Calu3 (cell line): ENCODE measurements around the gene IGF2BP1. TPM values are rescaled to one million over a fixed set of nuclear protein-coding genes. Genes with fewer than 3 reads are reported as not detected.

Experiments used
- BruUV-seq: library from RNA; stranded (reverse); fragments of 400-500 nt; replicated peaks from 2 replicates; lab custom pipeline; 2021; lab: Mats Ljungman, UMichigan
- CTCF ChIA-PET: fragments of 300-600 bp; sonication (Branson Sonifier 250); formaldehyde crosslinking; loops from one replicate; lab custom pipeline; 2022; ENCODE audit warnings: antibody characterized with exemption; lab: Charles Lee
- DNase-seq: peaks from one replicate; pipeline ENCODE4 v3.0.0; 2022
- H3K27ac Mint-ChIP-seq: one replicate; pipeline ENCODE4 v1.8.0; 2022; ENCODE audit warnings: mixed read lengths; ENCODE audit not compliant: unreplicated experiment
- H3K27me3 Mint-ChIP-seq: one replicate; pipeline ENCODE4 v1.8.0; 2022; ENCODE audit warnings: mixed read lengths; ENCODE audit not compliant: unreplicated experiment
- H3K36me3 Mint-ChIP-seq: one replicate; pipeline ENCODE4 v1.8.0; 2022; ENCODE audit warnings: mild to moderate bottlenecking, moderate library complexity, mixed read lengths; ENCODE audit not compliant: insufficient read depth, unreplicated experiment
- H3K4me1 Mint-ChIP-seq: one replicate; pipeline ENCODE4 v1.8.0; 2022; ENCODE audit warnings: mild to moderate bottlenecking, low read depth, mixed read lengths; ENCODE audit not compliant: unreplicated experiment
- H3K4me3 Mint-ChIP-seq: one replicate; pipeline ENCODE4 v1.8.0; 2022; ENCODE audit warnings: mild to moderate bottlenecking, low read depth, moderate library complexity, mixed read lengths; ENCODE audit not compliant: unreplicated experiment
- H3K9me3 Mint-ChIP-seq: one replicate; pipeline ENCODE4 v1.8.0; 2022; ENCODE audit warnings: low read depth, mixed read lengths; ENCODE audit not compliant: unreplicated experiment
- intact Hi-C: fragments of 100-400 bp; cut with micrococcal nuclease; formaldehyde crosslinking; loops from one replicate; pipeline ENCODE4 v1.10.0; 2022; ENCODE audit not compliant: unreplicated experiment
- total RNA-seq: library from RNA; stranded (reverse); gene quantifications from 2 replicates; pipeline ENCODE4 v1.2.3, GENCODE V29; 2022
- TF ChIP-seq, protein P1 (sequence below): fragments of 200-600 bp; IDR thresholded peaks from one replicate; pipeline ENCODE4 v1.8.0; 2022; ENCODE audit warnings: antibody characterized with exemption; ENCODE audit not compliant: unreplicated experiment

IGF2BP1 gene
- total RNA-seq, 1 experiment from 2014 or later: 17.6 TPM

DNA sequence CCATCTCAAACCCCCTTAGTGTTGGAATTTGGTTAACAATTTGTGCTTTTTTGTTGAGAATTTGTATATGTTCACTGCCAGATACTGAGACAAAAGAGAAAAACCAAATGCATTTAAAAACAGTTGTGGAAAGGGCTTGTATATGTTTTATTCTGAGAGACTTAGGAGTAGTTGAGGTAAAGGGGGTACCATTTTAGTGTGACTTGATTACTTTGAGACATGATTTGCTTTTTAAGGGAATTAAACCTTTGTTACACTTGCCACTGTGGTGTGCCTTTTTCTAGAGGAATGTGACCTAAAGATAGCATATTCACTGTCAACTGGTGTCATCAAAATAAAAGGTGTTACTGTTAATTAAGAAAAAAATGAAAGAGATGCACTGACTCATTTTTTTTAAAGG is 4.5 kb downstream of the IGF2BP1 start:
- Mint-ChIP-seq H3K4me1 (peaks cover 20% of the 10 kb centered on the region), H3K27ac (no peak overlapping the region), H3K4me3 (no peak overlapping the region), H3K36me3 (peaks cover 25% of the 10 kb centered on the region), H3K9me3 (no peaks in the 10 kb centered on the region), H3K27me3 (peaks cover 100% of the 10 kb centered on the region)
- CTCF ChIA-PET: no interaction called here
- intact Hi-C loops: no loop called here
- no TSS peak for BruUV-seq
- TF ChIP-seq, protein P1, sequence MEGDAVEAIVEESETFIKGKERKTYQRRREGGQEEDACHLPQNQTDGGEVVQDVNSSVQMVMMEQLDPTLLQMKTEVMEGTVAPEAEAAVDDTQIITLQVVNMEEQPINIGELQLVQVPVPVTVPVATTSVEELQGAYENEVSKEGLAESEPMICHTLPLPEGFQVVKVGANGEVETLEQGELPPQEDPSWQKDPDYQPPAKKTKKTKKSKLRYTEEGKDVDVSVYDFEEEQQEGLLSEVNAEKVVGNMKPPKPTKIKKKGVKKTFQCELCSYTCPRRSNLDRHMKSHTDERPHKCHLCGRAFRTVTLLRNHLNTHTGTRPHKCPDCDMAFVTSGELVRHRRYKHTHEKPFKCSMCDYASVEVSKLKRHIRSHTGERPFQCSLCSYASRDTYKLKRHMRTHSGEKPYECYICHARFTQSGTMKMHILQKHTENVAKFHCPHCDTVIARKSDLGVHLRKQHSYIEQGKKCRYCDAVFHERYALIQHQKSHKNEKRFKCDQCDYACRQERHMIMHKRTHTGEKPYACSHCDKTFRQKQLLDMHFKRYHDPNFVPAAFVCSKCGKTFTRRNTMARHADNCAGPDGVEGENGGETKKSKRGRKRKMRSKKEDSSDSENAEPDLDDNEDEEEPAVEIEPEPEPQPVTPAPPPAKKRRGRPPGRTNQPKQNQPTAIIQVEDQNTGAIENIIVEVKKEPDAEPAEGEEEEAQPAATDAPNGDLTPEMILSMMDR: no peak
- no peak for DNase-seq

DNA sequence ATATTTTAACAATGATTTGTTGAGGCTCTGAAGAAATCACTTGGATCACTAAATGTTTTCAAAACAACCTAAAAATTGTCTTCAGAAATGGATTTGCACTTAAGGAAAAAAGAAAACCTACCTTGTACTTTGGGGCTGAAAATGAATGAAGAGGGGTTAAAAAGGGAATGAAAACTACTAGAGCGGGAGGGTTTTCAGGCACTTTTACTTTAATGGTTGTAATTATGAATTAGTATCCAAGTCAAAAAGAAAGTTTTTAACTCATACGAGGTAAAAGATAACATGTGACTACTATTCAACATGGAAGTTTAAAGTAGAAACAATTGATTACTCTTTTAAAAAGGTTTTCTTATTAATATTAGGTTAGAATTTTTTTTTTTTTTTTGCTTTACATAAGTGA is 5.1 kb downstream of the IGF2BP1 start:
- DNase-seq: no peak
- intact Hi-C loops: no loop called here
- CTCF ChIA-PET: no interaction called here
- Mint-ChIP-seq H3K9me3 (no peaks in the 10 kb centered on the region), H3K27me3 (peaks cover 100% of the 10 kb centered on the region), H3K4me1 (peaks cover 17% of the 10 kb centered on the region), H3K27ac (no peak overlapping the region), H3K4me3 (no peak overlapping the region), H3K36me3 (peaks cover 22% of the 10 kb centered on the region)
- no TSS peak for BruUV-seq
- TF ChIP-seq, protein P1: no peak

DNA sequence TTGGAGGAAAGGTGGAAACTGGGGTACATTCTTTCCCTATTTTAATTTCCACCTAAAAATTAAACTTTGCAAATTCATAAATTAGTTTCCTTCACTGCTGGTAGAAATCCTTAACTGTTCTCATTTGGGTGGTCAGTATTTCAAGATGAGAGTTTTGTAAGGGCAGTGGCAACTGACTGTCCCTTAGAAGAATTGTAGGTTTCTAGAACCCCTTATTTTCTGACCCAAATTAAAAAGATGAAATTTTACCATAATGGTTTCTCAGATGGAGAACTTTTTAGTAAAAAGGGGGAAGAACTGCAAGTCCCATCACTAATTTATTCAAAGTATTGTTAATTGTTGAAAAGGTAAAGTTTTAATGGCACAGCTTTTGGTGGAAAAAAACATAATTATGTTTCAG is 5.6 kb downstream of the IGF2BP1 start:
- Mint-ChIP-seq H3K4me1 (peaks cover 17% of the 10 kb centered on the region), H3K27me3 (peaks cover 100% of the 10 kb centered on the region), H3K9me3 (no peaks in the 10 kb centered on the region), H3K36me3 (peaks cover 17% of the 10 kb centered on the region), H3K27ac (peak overlapping the region; percentile 20), H3K4me3 (peak overlapping the region; percentile 64)
- no peak for DNase-seq
- BruUV-seq: no TSS peak
- CTCF ChIA-PET: interaction anchor here (0.8 kb wide), 1 partner anchor 630 kb away, joined by 4 read pairs; no protein-coding TSS in a partner anchor
- TF ChIP-seq, protein P1: no peak
- intact Hi-C loops: no loop called here

DNA sequence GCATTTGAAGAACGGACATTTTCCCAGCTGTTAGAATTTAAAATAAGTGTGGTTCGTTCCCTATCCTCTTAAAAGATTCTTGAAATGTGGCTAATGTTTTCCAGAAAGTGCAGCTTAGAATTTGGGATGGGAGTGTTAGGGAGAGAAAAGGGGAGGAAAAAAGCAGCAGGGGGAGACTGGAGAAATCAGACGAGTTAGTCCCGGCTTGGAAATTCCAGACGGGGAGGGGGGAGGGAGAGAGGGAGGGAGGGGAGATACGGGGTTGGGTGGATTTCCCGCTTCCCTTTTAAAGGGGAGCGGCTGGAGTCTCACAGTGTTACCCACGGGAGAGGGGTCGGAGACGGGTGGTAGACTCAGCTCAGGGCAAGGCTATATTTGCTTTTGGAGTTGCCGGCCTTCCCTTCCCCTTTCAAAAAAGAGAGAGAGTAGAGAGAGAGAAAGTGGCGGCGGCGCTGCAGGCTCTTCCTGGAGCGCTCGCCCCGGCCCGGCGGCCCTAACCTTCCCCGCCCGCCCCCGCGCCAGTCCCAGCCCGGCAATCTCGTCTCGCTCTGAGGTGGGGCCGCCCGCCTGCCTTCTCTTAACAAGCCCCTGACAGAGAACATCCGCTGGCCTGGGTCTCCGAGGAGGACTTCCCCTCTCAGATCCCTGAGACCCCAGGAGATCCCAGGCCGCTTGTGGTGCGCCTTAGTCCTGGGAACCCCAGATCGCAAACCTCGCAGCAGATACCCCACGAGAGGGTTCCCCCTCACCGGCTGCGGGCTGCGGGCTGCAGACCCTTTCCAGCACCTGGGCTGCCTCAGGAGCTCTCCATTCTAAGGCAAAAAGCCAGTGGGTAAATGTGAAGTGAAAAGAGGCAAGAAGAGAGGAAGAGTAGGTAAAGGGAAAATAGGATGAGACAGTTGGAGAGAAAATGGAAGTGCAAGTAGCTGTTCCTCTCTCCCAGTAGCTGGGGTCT is 6.6 kb downstream of the IGF2BP1 start:
- intact Hi-C loops: no loop called here
- CTCF ChIA-PET: interaction anchor here (0.5 to 1.0 kb wide), 6 partner anchors 9 to 632 kb away, joined by 3 to 6 read pairs (median 4); no protein-coding TSS in a partner anchor
- Mint-ChIP-seq H3K27ac (peak overlapping the region; percentile 20), H3K9me3 (no peaks in the 10 kb centered on the region), H3K27me3 (peaks cover 100% of the 10 kb centered on the region), H3K4me1 (peaks cover 17% of the 10 kb centered on the region), H3K36me3 (peaks cover 7% of the 10 kb centered on the region), H3K4me3 (peak overlapping the region; percentile 64)
- peak; percentile 37 for DNase-seq
- no TSS peak for BruUV-seq
- TF ChIP-seq, protein P1: no peak
